HepG2 (cell line): ENCODE data around the gene TMEM9. TPM values are rescaled to one million over a fixed set of nuclear protein-coding genes. Genes with fewer than 3 reads are reported as not detected.

Experiments
- ATAC-seq: fragments of 200-7000 bp; cut with Tn5 transposase; 3 replicates; pipeline ENCODE4 v1.9.1; 2020; ENCODE audit warnings: mild to moderate bottlenecking, moderate library complexity
- BruUV-seq: library from RNA; stranded (reverse); fragments of 400-500 nt; replicated peaks from 2 replicates; lab custom pipeline; 2021; lab: Mats Ljungman, UMichigan
- CTCF ChIA-PET: fragments of 300-600 bp; formaldehyde crosslinking; extraction: SDS; loops from one replicate; lab custom pipeline; 2021; ENCODE audit warnings: low total read pairs, inconsistent platforms, low intra/inter-chr PET ratio; lab: Yijun Ruan, JAX
- POLR2A ChIA-PET: fragments of 350-600 bp; sonication (Branson Sonifier 250); formaldehyde crosslinking; loops from one replicate; lab custom pipeline; 2020; ENCODE audit warnings: antibody characterized with exemption, inconsistent platforms; lab: Yijun Ruan, JAX
- DNase-seq: peaks from one replicate; pipeline ENCODE4 v3.0.0-alpha.2; 2015; ENCODE audit warnings: low spot score
- FAIRE-seq: peaks from 3 replicates; lab custom pipeline; 2011; peaks lifted over from hg19 to GRCh38; lab: Jason Lieb, UNC
- H2AFZ ChIP-seq: one replicate; pipeline ENCODE4 v1.6.1; 2011; ENCODE audit warnings: low read length, inconsistent platforms
- H3K27ac ChIP-seq: fragments of 300-600 bp; 3 replicates; pipeline ENCODE4 v1.8.0; 2011; ENCODE audit warnings: mixed run types, mild to moderate bottlenecking, mixed read lengths, low read length, inconsistent platforms; ENCODE audit not compliant: insufficient read depth; ENCODE audit errors: extremely low read length
- H3K27me3 ChIP-seq, 2 experiments: fragments of 200-600 bp in 1 of 2; 2 replicates in 1 of 2; 3 replicates in 1 of 2; pipeline versions ENCODE4 v1.6.0 to v1.8.0; 2011; ENCODE audit warnings: low read length in 2 of 2, mild to moderate bottlenecking in 2 of 2, moderate library complexity in 2 of 2, inconsistent platforms in 1 of 2; ENCODE audit not compliant: insufficient read depth in 2 of 2, control insufficient read depth in 1 of 2
- H3K36me3 ChIP-seq, 2 experiments: fragments of 200-600 bp in 1 of 2; replicated peaks in 1 of 2; 2 replicates in 1 of 2; 3 replicates in 1 of 2; pipeline versions ENCODE4 v1.5.1 to v1.8.0; 2011; ENCODE audit warnings: low read length in 2 of 2, inconsistent platforms in 1 of 2; ENCODE audit not compliant: insufficient read depth in 2 of 2, control insufficient read depth in 1 of 2
- H3K4me1 ChIP-seq: 2 replicates; pipeline ENCODE4 v1.5.1; 2012; ENCODE audit warnings: low read length, inconsistent platforms; ENCODE audit not compliant: insufficient read depth
- H3K4me2 ChIP-seq: 2 replicates; pipeline ENCODE4 v1.6.0; 2011; ENCODE audit warnings: low read depth, low read length, inconsistent platforms
- H3K4me3 ChIP-seq, 3 experiments: fragments of 200-600 bp in 1 of 3; sonication (generic), shearing (Covaris generic) in 1 of 3; replicated peaks in 1 of 3; 2 replicates each; pipeline ENCODE4 v1.5.1; 2011 to 2016; ENCODE audit warnings: low read length in 3 of 3, inconsistent platforms in 2 of 3, low read depth in 2 of 3, mild to moderate bottlenecking in 2 of 3, control low read depth in 1 of 3, mixed read lengths in 1 of 3; ENCODE audit not compliant: insufficient read depth in 1 of 3
- H3K79me2 ChIP-seq: one replicate; pipeline ENCODE4 v1.6.1; 2011; ENCODE audit warnings: low read length, inconsistent platforms; ENCODE audit not compliant: insufficient read depth
- H3K9ac ChIP-seq: 2 replicates; pipeline ENCODE4 v1.6.0; 2011; ENCODE audit warnings: mild to moderate bottlenecking, low read depth, low read length, inconsistent platforms; ENCODE audit not compliant: insufficient read depth
- H3K9me3 ChIP-seq: 2 replicates; pipeline ENCODE4 v1.5.1; 2012; ENCODE audit warnings: mild to moderate bottlenecking, low read length
- H4K20me1 ChIP-seq: 2 replicates; pipeline ENCODE4 v1.6.0; 2011; ENCODE audit warnings: inconsistent platforms, mild to moderate bottlenecking, low read length, moderate library complexity; ENCODE audit not compliant: insufficient read depth
- AGO2 ChIP-seq: fragments of 200-400 bp; formaldehyde crosslinking; optimal IDR thresholded peaks from 2 replicates; pipeline ENCODE3; 2017; ENCODE audit warnings: mild to moderate bottlenecking, low read depth, low read length, moderate library complexity
- ASH2L ChIP-seq: fragments of 300-600, 200-600 bp; sonication (generic); IDR thresholded peaks from 2 replicates; pipeline ENCODE4 v1.7.0; 2017; ENCODE audit warnings: low read depth, mild to moderate bottlenecking, moderate library complexity, mixed read lengths, low read length; ENCODE audit not compliant: insufficient read length
- ATF3 ChIP-seq: sonication (generic); formaldehyde crosslinking; IDR thresholded peaks from 2 replicates; pipeline ENCODE4 v1.4.0; 2020; ENCODE audit warnings: missing genetic modification reagents
- FOXO1 ChIP-seq: sonication (generic); formaldehyde crosslinking; IDR thresholded peaks from 2 replicates; pipeline ENCODE4 v1.4.0; 2020; ENCODE audit warnings: missing genetic modification reagents
- HNRNPLL ChIP-seq: fragments of 200-400 bp; formaldehyde crosslinking; IDR thresholded peaks from 2 replicates; pipeline ENCODE4 v1.6.1; 2017; ENCODE audit warnings: mild to moderate bottlenecking, low read depth, low read length; ENCODE audit not compliant: poor library complexity, severe bottlenecking
- RFX3 ChIP-seq: IDR thresholded peaks from 2 replicates; pipeline ENCODE4 v1.6.1; 2016; ENCODE audit warnings: missing biosample characterization, missing genetic modification reagents
- SUZ12 ChIP-seq: fragments of 150-350 bp; IDR thresholded peaks from 2 replicates; pipeline ENCODE4 v1.6.1; 2014; ENCODE audit warnings: low read depth, low read length
- TBX3 ChIP-seq: fragments of 450-650 bp; IDR thresholded peaks from 2 replicates; pipeline ENCODE4 v1.6.1; 2017; ENCODE audit warnings: antibody characterized with exemption, mild to moderate bottlenecking, inconsistent platforms, borderline replicate concordance
- TFDP1 ChIP-seq: IDR thresholded peaks from 2 replicates; pipeline ENCODE4 v1.6.1; 2016; ENCODE audit warnings: missing compliant biosample characterization, missing genetic modification reagents, borderline replicate concordance
- XBP1 ChIP-seq: sonication (generic); formaldehyde crosslinking; IDR thresholded peaks from 2 replicates; pipeline ENCODE4 v1.5.0; 2020; ENCODE audit warnings: missing genetic modification reagents
- ZFAT ChIP-seq: sonication (generic); formaldehyde crosslinking; conservative IDR thresholded peaks from 2 replicates; pipeline ENCODE4 v1.8.1; 2023; ENCODE audit warnings: missing genetic modification reagents, inconsistent platforms
- ZNF256 ChIP-seq: sonication (generic); formaldehyde crosslinking; conservative IDR thresholded peaks from 2 replicates; pipeline ENCODE4 v1.4.0; 2020; ENCODE audit warnings: missing genetic modification reagents
- ZNF30 ChIP-seq: sonication (generic); formaldehyde crosslinking; IDR thresholded peaks from 2 replicates; pipeline ENCODE4 v1.5.0; 2020; ENCODE audit warnings: mild to moderate bottlenecking, missing genetic modification reagents
- ZNF33B ChIP-seq: sonication (generic); formaldehyde crosslinking; IDR thresholded peaks from 2 replicates; pipeline ENCODE4 v1.5.1; 2020; ENCODE audit warnings: mild to moderate bottlenecking, missing genetic modification reagents
- ZNF597 ChIP-seq: sonication (generic); formaldehyde crosslinking; IDR thresholded peaks from 2 replicates; pipeline ENCODE4 v1.5.0; 2020; ENCODE audit warnings: missing genetic modification reagents
- ZNF687 ChIP-seq: sonication (generic); formaldehyde crosslinking; IDR thresholded peaks from 2 replicates; pipeline ENCODE4 v1.5.1; 2020; ENCODE audit warnings: mild to moderate bottlenecking, missing genetic modification reagents, moderate library complexity
- ZNF788 ChIP-seq: sonication (generic); formaldehyde crosslinking; IDR thresholded peaks from 2 replicates; pipeline ENCODE4 v1.5.0; 2020; ENCODE audit warnings: mild to moderate bottlenecking, missing genetic modification reagents, borderline replicate concordance
- ZNF891 ChIP-seq: sonication (generic); formaldehyde crosslinking; IDR thresholded peaks from 2 replicates; pipeline ENCODE4 v1.5.0; 2020; ENCODE audit warnings: mild to moderate bottlenecking, missing genetic modification reagents
- WGBS: methylation state at CpG from one replicate; pipeline ENCODE4 v1.1.6; 2017; ENCODE audit warnings: low lambda C conversion rate; 5-methylcytosine and 5-hydroxymethylcytosine counted together
- in situ Hi-C: cut with HindIII; loops from 2 replicates; pipeline ENCODE4 v1.10.0; 2017; ENCODE audit warnings: low pct_unique_long_range_greater_than_20kb; ENCODE audit not compliant: extremely low pct_ligation_motif_present
- intact Hi-C: fragments of 100-400 bp; cut with micrococcal nuclease; formaldehyde crosslinking; loops from one replicate; pipeline ENCODE4 v1.10.0; 2022; ENCODE audit not compliant: unreplicated experiment
- polyA plus RNA-seq, 8 experiments: library from polyadenylated mRNA; depleted of rRNA in 3 of 8; stranded (reverse) in 7 of 8; unstranded in 1 of 8; fragments of >200 nt; fragmentation: Illumina TruSeq in 4 of 8; extraction: Trizol in 4 of 8; gene quantifications; 2 replicates each; pipeline versions ENCODE4 v1.2.1 to v1.2.3, GENCODE V29; 2011 to 2016; ENCODE audit warnings: low read depth in 4 of 8, missing spikeins in 1 of 8, mixed read lengths in 1 of 8; ENCODE audit not compliant: insufficient read depth in 1 of 8
- total RNA-seq, 5 experiments: library from RNA; depleted of rRNA; stranded (reverse); fragments of >200 nt; fragmentation: Illumina TruSeq; extraction: Trizol; gene quantifications; 2 replicates each; pipeline ENCODE4 v1.2.3, GENCODE V29; 2016; ENCODE audit warnings: low read depth in 1 of 5

Gene TMEM9
- total and polyA plus RNA-seq, 2 of the 13 experiments (the other 11 are each of a cell fraction or from before 2014, with no cell fraction given), result 60.9 to 102 TPM

- TF ChIP-seq FOXO1 (CRISPR knock-in tag), result no peak
- no peak for TF ChIP-seq ASH2L
- no peak for TF ChIP-seq ZNF687 (CRISPR knock-in tag)
- TF ChIP-seq ZFAT, result no peak
Observed at GRCh38 chr1:201094832-201095231, 59.4 kb downstream of the TMEM9 start (continued).

- CTCF ChIA-PET, result no interaction called here
- POLR2A ChIA-PET, result no interaction called here
- peaks cover 5 to 60% of the 10 kb centered on the region in 2 experiments for H3K27me3 ChIP-seq
Observed at GRCh38 chr1:201093962-201094361, 60.3 kb downstream of the TMEM9 start.

More at GRCh38 chr1:201093962-201094361, 60.3 kb downstream of the TMEM9 start:
- H3K9ac ChIP-seq, result no peak overlapping the region
- intact Hi-C loops (no loop called here), in situ Hi-C loops (no loop called here)
- no peak overlapping the region for H3K4me2 ChIP-seq
- H3K36me3 ChIP-seq, result no peaks in the 10 kb centered on the region
- H3K4me1 ChIP-seq, result no peaks in the 10 kb centered on the region
- 16% methylated on average over 7 of the region's 7 CpGs for WGBS
- no peak overlapping the region for H2AFZ ChIP-seq
- DNase-seq (no peak), FAIRE-seq (no peak), ATAC-seq (no peak)
- H3K4me3 ChIP-seq, result no peak overlapping the region
- H3K79me2 ChIP-seq, result no peaks in the 10 kb centered on the region
- no TSS peak for BruUV-seq
- H4K20me1 ChIP-seq, result no peaks in the 10 kb centered on the region
- H3K9me3 ChIP-seq, result no peaks in the 10 kb centered on the region
- TF ChIP-seq ZNF30 (CRISPR knock-in tag) (no peak), XBP1 (CRISPR knock-in tag) (no peak), SUZ12 (no peak), ATF3 (CRISPR knock-in tag) (no peak), ZNF33B (CRISPR knock-in tag) (no peak), RFX3 (CRISPR knock-in tag) (no peak), TBX3 (no peak), ZNF891 (CRISPR knock-in tag) (no peak), AGO2 (no peak), TFDP1 (CRISPR knock-in tag) (no peak), ZNF256 (CRISPR knock-in tag) (no peak), HNRNPLL (no peak), ZNF788 (CRISPR knock-in tag) (no peak), ZNF597 (CRISPR knock-in tag) (no peak)
- no peak overlapping the region for H3K27ac ChIP-seq
